ENCODE results near the gene PMS1. TPM values are rescaled to one million over a fixed set of nuclear protein-coding genes. Genes with fewer than 3 reads are reported as not detected.
A peak's percentile ranks its signal among the peaks of the same experiment; 100 is the strongest.

PMS1 gene
- total and polyA plus RNA-seq, 11 donors: 6.2 to 16.7 (median 9.0) TPM

DNA sequence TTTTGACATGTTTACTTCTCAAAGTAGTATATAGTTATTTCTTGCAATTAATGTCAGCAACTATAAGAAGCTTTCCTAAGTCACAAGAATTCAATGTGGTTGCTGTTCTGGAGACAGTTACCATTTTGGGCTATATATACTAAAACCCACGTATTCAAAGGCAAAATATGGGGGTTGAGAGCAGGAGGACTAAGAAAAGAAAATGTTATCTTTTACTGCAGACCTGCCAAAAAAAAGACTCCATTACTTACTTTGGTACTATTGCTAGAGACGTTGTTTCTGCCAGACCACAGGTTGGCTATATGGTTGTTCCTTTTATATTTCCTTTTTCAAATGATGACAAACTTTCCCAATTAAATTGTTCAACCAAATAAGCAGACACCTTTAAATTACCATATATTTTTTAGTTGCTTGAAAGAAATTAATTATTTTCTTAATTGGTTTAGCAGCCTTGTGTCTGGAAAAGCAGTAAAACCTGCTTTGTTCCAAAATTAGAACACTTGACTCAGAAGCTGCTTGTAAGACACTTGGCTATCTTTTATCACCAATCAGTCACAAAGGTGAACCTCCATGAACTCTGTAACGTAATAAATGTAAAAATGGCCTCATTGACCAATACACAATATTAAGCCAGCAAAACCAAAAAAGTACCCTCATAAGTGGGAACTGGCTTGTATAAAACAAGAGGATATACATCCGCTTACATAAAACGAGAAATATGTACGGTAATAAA, 13.5 kb upstream of the PMS1 start:
- 30 to 55% (median 51%) methylated on average over 6 of the region's 6 CpGs for WGBS, 4 donors
- Histone ChIP-seq H3K9me3 (no peaks in the 10 kb centered on the region), H3K27me3 (no peaks in the 10 kb centered on the region), H3K36me3 (peaks cover 0 to 97% (median 80%) of the 10 kb centered on the region in 9 donors), H3K4me3 (no peak overlapping the region), H3K4me1 (peaks cover 0 to 11% (median 2%) of the 10 kb centered on the region in 12 donors), H3K27ac (peak overlapping the region in 3 of 12 donors; percentile 3 to 26 (median 7))
- DNase-seq: no peak
- intact Hi-C loops (cut with DNase I): loop anchor here in 1 of 10 donors (10.0 kb wide), 1 partner anchor 326 kb away; the partner anchor contains the start of gene WDR75
- no peak for TF ChIP-seq POLR2A (IDR thresholded peaks at IDR 0.05)
- TF ChIP-seq, protein P1, sequence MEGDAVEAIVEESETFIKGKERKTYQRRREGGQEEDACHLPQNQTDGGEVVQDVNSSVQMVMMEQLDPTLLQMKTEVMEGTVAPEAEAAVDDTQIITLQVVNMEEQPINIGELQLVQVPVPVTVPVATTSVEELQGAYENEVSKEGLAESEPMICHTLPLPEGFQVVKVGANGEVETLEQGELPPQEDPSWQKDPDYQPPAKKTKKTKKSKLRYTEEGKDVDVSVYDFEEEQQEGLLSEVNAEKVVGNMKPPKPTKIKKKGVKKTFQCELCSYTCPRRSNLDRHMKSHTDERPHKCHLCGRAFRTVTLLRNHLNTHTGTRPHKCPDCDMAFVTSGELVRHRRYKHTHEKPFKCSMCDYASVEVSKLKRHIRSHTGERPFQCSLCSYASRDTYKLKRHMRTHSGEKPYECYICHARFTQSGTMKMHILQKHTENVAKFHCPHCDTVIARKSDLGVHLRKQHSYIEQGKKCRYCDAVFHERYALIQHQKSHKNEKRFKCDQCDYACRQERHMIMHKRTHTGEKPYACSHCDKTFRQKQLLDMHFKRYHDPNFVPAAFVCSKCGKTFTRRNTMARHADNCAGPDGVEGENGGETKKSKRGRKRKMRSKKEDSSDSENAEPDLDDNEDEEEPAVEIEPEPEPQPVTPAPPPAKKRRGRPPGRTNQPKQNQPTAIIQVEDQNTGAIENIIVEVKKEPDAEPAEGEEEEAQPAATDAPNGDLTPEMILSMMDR (IDR thresholded peaks at IDR 0.05): no peak
- ATAC-seq: peak in 2 of 4 donors; percentile 42 to 53

DNA sequence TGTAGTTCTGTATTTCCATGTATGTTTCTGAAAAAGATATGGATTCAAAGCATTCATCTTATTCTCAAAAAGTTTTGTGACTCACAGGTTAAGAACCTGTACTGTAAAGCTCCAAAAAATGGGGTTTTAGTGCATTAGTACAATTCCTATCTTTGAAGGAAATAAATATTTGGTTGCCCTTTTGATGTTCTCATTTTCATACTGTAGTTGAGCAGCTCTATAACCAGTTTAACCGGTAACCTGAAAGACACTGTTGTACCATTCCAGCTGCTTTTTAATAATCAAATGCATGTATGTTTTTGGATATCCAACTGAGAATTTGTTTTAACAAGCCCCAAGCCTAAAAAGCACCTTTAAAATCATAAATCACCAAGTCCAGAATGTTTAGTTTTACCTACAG, 12.0 kb upstream of the PMS1 start:
- ATAC-seq: no peak
- H3K9me3 ChIP-seq: no peaks in the 10 kb centered on the region
- 93 to 95% (median 94%) methylated on average over 1 of the region's 1 CpG for WGBS, 4 donors
- no peaks in the 10 kb centered on the region for H3K27me3 ChIP-seq
- H3K27ac ChIP-seq: no peak overlapping the region
- H3K36me3 ChIP-seq: peaks cover 0 to 100% (median 84%) of the 10 kb centered on the region in 9 donors
- peaks cover 0 to 11% (median 2%) of the 10 kb centered on the region in 12 donors for H3K4me1 ChIP-seq
- intact Hi-C loops (cut with DNase I): loop anchor here in 1 of 10 donors (10.0 kb wide), 1 partner anchor 327 kb away; the partner anchor contains the start of gene WDR75
- DNase-seq: no peak
- TF ChIP-seq, protein P1 (IDR thresholded peaks at IDR 0.05): no peak
- TF ChIP-seq POLR2A (IDR thresholded peaks at IDR 0.05): no peak
- no peak overlapping the region for H3K4me3 ChIP-seq

DNA sequence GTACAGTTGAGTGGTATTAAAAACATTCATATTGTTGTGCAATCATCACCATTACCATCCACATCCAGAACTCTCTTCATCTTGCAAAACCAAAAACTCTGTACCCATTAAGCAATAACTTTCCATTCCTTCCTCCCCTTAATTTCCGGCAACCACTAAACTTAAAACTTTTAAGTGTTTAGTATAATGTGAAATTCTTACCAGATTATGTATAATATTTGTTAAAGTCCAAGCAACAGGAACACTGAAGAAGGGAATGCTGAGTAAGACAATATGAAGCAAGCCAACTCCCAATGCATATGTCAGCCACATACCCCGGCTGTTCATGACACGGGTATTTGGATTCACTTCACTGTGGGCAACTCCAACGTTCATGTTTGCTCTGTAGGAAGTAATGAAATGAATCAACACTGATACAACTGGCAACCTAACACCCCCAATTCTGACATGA, 2.0 kb upstream of the PMS1 start:
- H3K4me3 ChIP-seq: peak overlapping the region in 5 of 12 donors; percentile 65 to 82 (median 77)
- H3K4me1 ChIP-seq: peaks cover 3 to 45% (median 28%) of the 10 kb centered on the region in 12 donors
- no peaks in the 10 kb centered on the region for H3K27me3 ChIP-seq
- peak overlapping the region in 2 of 12 donors; percentile 97 for H3K27ac ChIP-seq
- WGBS, 4 donors: 63 to 73% (median 69%) methylated on average over 4 of the region's 4 CpGs
- H3K9me3 ChIP-seq: no peaks in the 10 kb centered on the region
- no peak for DNase-seq
- ATAC-seq: no peak
- TF ChIP-seq POLR2A (IDR thresholded peaks at IDR 0.05): no peak
- TF ChIP-seq, protein P1 (IDR thresholded peaks at IDR 0.05): no peak
- peaks cover 0 to 53% (median 41%) of the 10 kb centered on the region in 9 donors for H3K36me3 ChIP-seq
- intact Hi-C loops (cut with DNase I): loop anchor here in 2 of 10 donors (5.0 to 10.0 kb wide), 2 partner anchors 107 to 120 kb away; partner anchors contain the start of genes ANKAR (in 1 of the 2) and ASNSD1 (in 1 of the 2)

DNA sequence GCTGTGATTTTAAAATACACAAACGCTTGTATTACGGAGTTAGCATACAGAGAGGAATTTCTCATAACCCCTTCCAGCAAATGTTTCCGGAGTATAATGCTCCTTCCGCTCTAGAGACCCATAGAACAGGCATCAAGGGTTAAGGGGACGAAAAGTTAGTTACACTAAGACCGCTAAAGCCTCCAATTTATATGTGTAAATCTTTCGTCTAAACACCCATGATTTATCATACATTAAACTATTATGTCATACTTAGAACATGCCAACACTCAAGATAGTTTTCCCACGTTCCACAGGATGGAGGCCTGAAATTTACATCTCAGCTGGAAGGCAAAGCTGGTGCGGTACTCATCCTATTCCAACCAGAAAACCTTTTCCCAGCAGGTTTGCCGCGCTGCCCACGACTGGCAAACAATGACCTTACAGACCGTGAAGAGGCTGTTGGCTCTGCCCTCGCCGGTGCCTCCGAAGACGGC, 761 bp upstream of the PMS1 start:
- ATAC-seq (peak in 2 of 4 donors; percentile 19 to 29), DNase-seq (no peak)
- H3K36me3 ChIP-seq: peaks cover 0 to 50% (median 29%) of the 10 kb centered on the region in 9 donors
- H3K4me1 ChIP-seq: peaks cover 3 to 45% (median 28%) of the 10 kb centered on the region in 12 donors
- peak overlapping the region; percentile 90 to 98 (median 96) for H3K27ac ChIP-seq
- no peak for TF ChIP-seq POLR2A (IDR thresholded peaks at IDR 0.05)
- TF ChIP-seq, protein P1 (IDR thresholded peaks at IDR 0.05): no peak
- peak overlapping the region; percentile 65 to 92 (median 80) for H3K4me3 ChIP-seq
- intact Hi-C loops (cut with DNase I): loop anchor here in 2 of 10 donors (5.0 to 10.0 kb wide), 2 partner anchors 109 to 121 kb away; partner anchors contain the start of genes ANKAR (in 1 of the 2) and ASNSD1 (in 1 of the 2)
- 0% methylated on average over 17 of the region's 17 CpGs for WGBS, 4 donors
- H3K9me3 ChIP-seq: no peaks in the 10 kb centered on the region
- no peaks in the 10 kb centered on the region for H3K27me3 ChIP-seq

All from heart left ventricle (tissue), 16 donors.